ENCODE data around the gene EXOC4.
A peak's percentile ranks its signal among the peaks of the same experiment; 100 is the strongest.

The EXOC4 gene

DNA sequence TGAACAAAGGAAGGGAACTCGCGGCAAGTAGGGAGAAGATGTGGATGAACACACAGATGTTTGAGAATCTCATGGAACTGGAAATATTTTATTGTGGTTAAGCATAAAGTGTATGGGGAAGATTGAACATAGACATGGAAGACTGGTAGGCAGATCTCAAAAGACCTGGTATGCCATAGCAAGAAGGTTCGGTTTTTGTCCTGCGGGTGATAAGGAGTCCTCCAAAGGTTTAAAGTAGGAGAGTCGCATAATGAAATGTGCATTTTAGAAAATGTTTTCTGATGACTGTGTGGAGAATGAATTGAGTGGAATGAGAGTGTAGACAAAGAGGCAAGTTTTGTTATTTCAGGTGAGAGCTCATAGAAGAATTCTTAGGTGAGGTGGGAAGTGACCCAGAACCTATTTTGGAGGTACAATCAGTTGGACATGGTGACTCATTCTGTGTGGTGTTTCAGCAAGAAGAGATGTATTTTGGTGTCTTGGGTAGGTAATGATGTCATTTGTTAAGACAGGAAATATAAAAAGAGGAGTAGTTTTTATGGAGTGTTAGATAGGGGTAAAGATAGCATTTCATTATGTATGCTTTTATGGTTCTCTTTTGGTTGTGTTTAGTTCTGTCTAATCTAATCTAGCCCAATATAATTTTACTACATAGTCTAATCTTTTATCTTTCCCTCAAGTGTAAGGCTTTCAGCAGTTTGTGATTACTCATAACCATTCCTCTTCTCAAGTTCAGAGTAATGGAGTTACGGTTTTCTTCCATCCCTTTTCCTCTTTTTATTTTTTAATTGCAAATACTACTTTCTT is 239.2 kb downstream of the EXOC4 start:
- Histone ChIP-seq H3K4me1 (ENCODE audit: control insufficient read depth, insufficient read depth, low read length) (peaks cover 19% of the 10 kb centered on the region), H3K4me3 (ENCODE audit: low read depth, low read length) (no peak overlapping the region), H3K36me3 (ENCODE audit: control insufficient read depth in 2 of 2, insufficient read depth in 1 of 2, low read length in 2 of 2) (no peaks in the 10 kb centered on the region), H3K9me3 (ENCODE audit: control insufficient read depth, insufficient read depth, low read depth, low read length) (no peaks in the 10 kb centered on the region), H3K27ac (ENCODE audit: extremely low read depth, low read depth, low read length) (peak overlapping the region; percentile 70)
- POLR2A ChIA-PET: no interaction called here
- CTCF ChIA-PET: interaction anchor here (0.5 kb wide), 1 partner anchor 57 kb away, joined by 3 read pairs; no protein-coding TSS in a partner anchor
- no peak for TF ChIP-seq ZNF175 (tag by site-specific recombination; IDR thresholded peaks at IDR 0.05)
- TF ChIP-seq, protein P1, sequence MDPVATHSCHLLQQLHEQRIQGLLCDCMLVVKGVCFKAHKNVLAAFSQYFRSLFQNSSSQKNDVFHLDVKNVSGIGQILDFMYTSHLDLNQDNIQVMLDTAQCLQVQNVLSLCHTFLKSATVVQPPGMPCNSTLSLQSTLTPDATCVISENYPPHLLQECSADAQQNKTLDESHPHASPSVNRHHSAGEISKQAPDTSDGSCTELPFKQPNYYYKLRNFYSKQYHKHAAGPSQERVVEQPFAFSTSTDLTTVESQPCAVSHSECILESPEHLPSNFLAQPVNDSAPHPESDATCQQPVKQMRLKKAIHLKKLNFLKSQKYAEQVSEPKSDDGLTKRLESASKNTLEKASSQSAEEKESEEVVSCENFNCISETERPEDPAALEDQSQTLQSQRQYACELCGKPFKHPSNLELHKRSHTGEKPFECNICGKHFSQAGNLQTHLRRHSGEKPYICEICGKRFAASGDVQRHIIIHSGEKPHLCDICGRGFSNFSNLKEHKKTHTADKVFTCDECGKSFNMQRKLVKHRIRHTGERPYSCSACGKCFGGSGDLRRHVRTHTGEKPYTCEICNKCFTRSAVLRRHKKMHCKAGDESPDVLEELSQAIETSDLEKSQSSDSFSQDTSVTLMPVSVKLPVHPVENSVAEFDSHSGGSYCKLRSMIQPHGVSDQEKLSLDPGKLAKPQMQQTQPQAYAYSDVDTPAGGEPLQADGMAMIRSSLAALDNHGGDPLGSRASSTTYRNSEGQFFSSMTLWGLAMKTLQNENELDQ (tag by site-specific recombination; IDR thresholded peaks at IDR 0.05; ENCODE audit: low read depth): no peak; the same call in 1 of the 2 replicates
- peak; percentile 100 for TF ChIP-seq OVOL3 (tag by site-specific recombination; IDR thresholded peaks at IDR 0.05)
- TF ChIP-seq, protein P2, sequence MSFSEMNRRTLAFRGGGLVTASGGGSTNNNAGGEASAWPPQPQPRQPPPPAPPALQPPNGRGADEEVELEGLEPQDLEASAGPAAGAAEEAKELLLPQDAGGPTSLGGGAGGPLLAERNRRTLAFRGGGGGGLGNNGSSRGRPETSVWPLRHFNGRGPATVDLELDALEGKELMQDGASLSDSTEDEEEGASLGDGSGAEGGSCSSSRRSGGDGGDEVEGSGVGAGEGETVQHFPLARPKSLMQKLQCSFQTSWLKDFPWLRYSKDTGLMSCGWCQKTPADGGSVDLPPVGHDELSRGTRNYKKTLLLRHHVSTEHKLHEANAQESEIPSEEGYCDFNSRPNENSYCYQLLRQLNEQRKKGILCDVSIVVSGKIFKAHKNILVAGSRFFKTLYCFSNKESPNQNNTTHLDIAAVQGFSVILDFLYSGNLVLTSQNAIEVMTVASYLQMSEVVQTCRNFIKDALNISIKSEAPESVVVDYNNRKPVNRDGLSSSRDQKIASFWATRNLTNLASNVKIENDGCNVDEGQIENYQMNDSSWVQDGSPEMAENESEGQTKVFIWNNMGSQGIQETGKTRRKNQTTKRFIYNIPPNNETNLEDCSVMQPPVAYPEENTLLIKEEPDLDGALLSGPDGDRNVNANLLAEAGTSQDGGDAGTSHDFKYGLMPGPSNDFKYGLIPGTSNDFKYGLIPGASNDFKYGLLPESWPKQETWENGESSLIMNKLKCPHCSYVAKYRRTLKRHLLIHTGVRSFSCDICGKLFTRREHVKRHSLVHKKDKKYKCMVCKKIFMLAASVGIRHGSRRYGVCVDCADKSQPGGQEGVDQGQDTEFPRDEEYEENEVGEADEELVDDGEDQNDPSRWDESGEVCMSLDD (tag by site-specific recombination; IDR thresholded peaks at IDR 0.05): peak; percentile 79
- peak; percentile 73 for TF ChIP-seq GLIS2 (tag by site-specific recombination; IDR thresholded peaks at IDR 0.05)
- no peak for TF ChIP-seq ZNF114 (tag by site-specific recombination; IDR thresholded peaks at IDR 0.05)
- TF ChIP-seq ZNF223 (tag by site-specific recombination; IDR thresholded peaks at IDR 0.05): no peak
- TF ChIP-seq, protein P3, sequence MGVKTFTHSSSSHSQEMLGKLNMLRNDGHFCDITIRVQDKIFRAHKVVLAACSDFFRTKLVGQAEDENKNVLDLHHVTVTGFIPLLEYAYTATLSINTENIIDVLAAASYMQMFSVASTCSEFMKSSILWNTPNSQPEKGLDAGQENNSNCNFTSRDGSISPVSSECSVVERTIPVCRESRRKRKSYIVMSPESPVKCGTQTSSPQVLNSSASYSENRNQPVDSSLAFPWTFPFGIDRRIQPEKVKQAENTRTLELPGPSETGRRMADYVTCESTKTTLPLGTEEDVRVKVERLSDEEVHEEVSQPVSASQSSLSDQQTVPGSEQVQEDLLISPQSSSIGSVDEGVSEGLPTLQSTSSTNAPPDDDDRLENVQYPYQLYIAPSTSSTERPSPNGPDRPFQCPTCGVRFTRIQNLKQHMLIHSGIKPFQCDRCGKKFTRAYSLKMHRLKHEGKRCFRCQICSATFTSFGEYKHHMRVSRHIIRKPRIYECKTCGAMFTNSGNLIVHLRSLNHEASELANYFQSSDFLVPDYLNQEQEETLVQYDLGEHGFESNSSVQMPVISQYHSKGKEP (tag by site-specific recombination; IDR thresholded peaks at IDR 0.05): peak; percentile 82
- no peak for TF ChIP-seq ZNF341 (tag by site-specific recombination; IDR thresholded peaks at IDR 0.05; ENCODE audit: low read depth)
- TF ChIP-seq, protein P4, sequence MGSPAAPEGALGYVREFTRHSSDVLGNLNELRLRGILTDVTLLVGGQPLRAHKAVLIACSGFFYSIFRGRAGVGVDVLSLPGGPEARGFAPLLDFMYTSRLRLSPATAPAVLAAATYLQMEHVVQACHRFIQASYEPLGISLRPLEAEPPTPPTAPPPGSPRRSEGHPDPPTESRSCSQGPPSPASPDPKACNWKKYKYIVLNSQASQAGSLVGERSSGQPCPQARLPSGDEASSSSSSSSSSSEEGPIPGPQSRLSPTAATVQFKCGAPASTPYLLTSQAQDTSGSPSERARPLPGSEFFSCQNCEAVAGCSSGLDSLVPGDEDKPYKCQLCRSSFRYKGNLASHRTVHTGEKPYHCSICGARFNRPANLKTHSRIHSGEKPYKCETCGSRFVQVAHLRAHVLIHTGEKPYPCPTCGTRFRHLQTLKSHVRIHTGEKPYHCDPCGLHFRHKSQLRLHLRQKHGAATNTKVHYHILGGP (tag by site-specific recombination; IDR thresholded peaks at IDR 0.05): peak; percentile 81; the same call in 1 of the 2 replicates
- TF ChIP-seq TCF7L2 (IDR thresholded peaks at IDR 0.05; ENCODE audit: borderline replicate concordance, low read depth, low read length): peak; percentile 97
- TF ChIP-seq ZNF776 (tag by site-specific recombination; IDR thresholded peaks at IDR 0.05; ENCODE audit: borderline replicate concordance): no peak
- TF ChIP-seq, protein P5, sequence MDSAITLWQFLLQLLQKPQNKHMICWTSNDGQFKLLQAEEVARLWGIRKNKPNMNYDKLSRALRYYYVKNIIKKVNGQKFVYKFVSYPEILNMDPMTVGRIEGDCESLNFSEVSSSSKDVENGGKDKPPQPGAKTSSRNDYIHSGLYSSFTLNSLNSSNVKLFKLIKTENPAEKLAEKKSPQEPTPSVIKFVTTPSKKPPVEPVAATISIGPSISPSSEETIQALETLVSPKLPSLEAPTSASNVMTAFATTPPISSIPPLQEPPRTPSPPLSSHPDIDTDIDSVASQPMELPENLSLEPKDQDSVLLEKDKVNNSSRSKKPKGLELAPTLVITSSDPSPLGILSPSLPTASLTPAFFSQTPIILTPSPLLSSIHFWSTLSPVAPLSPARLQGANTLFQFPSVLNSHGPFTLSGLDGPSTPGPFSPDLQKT (IDR thresholded peaks at IDR 0.05; ENCODE audit: borderline replicate concordance, low read depth, low read length): no peak
- TF ChIP-seq ZEB2 (tag by site-specific recombination; IDR thresholded peaks at IDR 0.05): peak; percentile 99
- TF ChIP-seq, protein P6, sequence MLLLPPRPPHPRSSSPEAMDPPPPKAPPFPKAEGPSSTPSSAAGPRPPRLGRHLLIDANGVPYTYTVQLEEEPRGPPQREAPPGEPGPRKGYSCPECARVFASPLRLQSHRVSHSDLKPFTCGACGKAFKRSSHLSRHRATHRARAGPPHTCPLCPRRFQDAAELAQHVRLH (tag by site-specific recombination; IDR thresholded peaks at IDR 0.05): peak; percentile 100
- no peak for TF ChIP-seq ZNF274 (IDR thresholded peaks at IDR 0.05; ENCODE audit: low read length)
- TF ChIP-seq ZNF274 (tag by site-specific recombination; IDR thresholded peaks at IDR 0.05; ENCODE audit: borderline replicate concordance): no peak
- 0 out of 2 replicates have a peak, but pooled peaks have one; percentile 15 for TF ChIP-seq ZNF530 (tag by site-specific recombination; IDR thresholded peaks at IDR 0.05; ENCODE audit: low read depth)
- TF ChIP-seq ZNF792 (tag by site-specific recombination; IDR thresholded peaks at IDR 0.05): peak; percentile 91
- peak; percentile 95 for TF ChIP-seq KLF8 (tag by site-specific recombination; IDR thresholded peaks at IDR 0.05)
- TF ChIP-seq ZNF239 (tag by site-specific recombination; IDR thresholded peaks at IDR 0.05): peak; percentile 77
- TF ChIP-seq ZNF843 (tag by site-specific recombination; IDR thresholded peaks at IDR 0.05): peak; percentile 100
- TF ChIP-seq, protein P7, sequence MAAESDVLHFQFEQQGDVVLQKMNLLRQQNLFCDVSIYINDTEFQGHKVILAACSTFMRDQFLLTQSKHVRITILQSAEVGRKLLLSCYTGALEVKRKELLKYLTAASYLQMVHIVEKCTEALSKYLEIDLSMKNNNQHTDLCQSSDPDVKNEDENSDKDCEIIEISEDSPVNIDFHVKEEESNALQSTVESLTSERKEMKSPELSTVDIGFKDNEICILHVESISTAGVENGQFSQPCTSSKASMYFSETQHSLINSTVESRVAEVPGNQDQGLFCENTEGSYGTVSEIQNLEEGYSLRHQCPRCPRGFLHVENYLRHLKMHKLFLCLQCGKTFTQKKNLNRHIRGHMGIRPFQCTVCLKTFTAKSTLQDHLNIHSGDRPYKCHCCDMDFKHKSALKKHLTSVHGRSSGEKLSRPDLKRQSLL (tag by site-specific recombination; IDR thresholded peaks at IDR 0.05): 0 out of 2 replicates have a peak, but pooled peaks have one; percentile 15
- TF ChIP-seq ZNF23 (tag by site-specific recombination; IDR thresholded peaks at IDR 0.05; ENCODE audit: borderline replicate concordance): no peak
- no peak for TF ChIP-seq ZNF670 (tag by site-specific recombination; IDR thresholded peaks at IDR 0.05; ENCODE audit: low read depth)
- peak; percentile 86 for TF ChIP-seq ZBTB17 (tag by site-specific recombination; IDR thresholded peaks at IDR 0.05)
- no peak for TF ChIP-seq ZNF416 (tag by site-specific recombination; IDR thresholded peaks at IDR 0.05)
